HT-29 (cell line): ENCODE results near the gene RTEL1. TPM values are rescaled to one million over a fixed set of nuclear protein-coding genes. Genes with fewer than 3 reads are reported as not detected.
"Not testable (repeated sequence)": the region's sequence is repeated elsewhere in the genome, so short reads cannot be mapped to it uniquely, and the experiment has no call there.

Source experiments
- DNase-seq: peaks from one replicate; pipeline ENCODE4 v3.0.0-alpha.2; 2015; ENCODE audit warnings: low spot score
- total RNA-seq: library from RNA; depleted of rRNA; stranded (reverse); fragments of >200 nt; shearing (Covaris generic); gene quantifications from 2 replicates; pipeline ENCODE4 v1.2.3, GENCODE V29; 2014

Gene RTEL1
- total RNA-seq, 1 experiment from 2014 or later = 55.1 TPM

- DNase-seq = no peak
Observed at GRCh38 chr20:63708301-63709148, 50.4 kb downstream of the RTEL1 start.

- no peak for DNase-seq
Observed at GRCh38 chr20:63709149-63709527, 51.0 kb downstream of the RTEL1 start.

GRCh38 chr20:63711085-63711645 is 53.1 kb downstream of the RTEL1 start:
- DNase-seq = no peak

- no peak for DNase-seq
Observed at GRCh38 chr20:63712191-63712590, 54.1 kb downstream of the RTEL1 start.

GRCh38 chr20:63714858-63715257 is 56.7 kb downstream of the RTEL1 start:
- DNase-seq = no peak

GRCh38 chr20:63718996-63719395 is 60.9 kb downstream of the RTEL1 start:
- DNase-seq = no peak

- not testable (repeated sequence) for DNase-seq
Observed at GRCh38 chr20:63722967-63723622, 65.0 kb downstream of the RTEL1 start.

GRCh38 chr20:63730189-63730733 is 72.1 kb downstream of the RTEL1 start:
- DNase-seq = not testable (repeated sequence)

GRCh38 chr20:63731410-63731809 is 73.3 kb downstream of the RTEL1 start:
- DNase-seq = no peak

GRCh38 chr20:63732118-63733095 is 74.3 kb downstream of the RTEL1 start:
- no peak for DNase-seq

GRCh38 chr20:63733117-63733516 is 75.0 kb downstream of the RTEL1 start:
- DNase-seq = no peak

GRCh38 chr20:63733579-63734081 is 75.5 kb downstream of the RTEL1 start:
- DNase-seq = no peak

GRCh38 chr20:63734111-63734945 is 76.2 kb downstream of the RTEL1 start:
- no peak for DNase-seq

GRCh38 chr20:63734946-63735858 is 77.1 kb downstream of the RTEL1 start:
- no peak for DNase-seq

- peak; percentile 91 for DNase-seq
Observed at GRCh38 chr20:63735859-63736718, 78.0 kb downstream of the RTEL1 start, which contains the start of gene LIME1. Gene LIME1 (plus strand): TSS chr20:63736664. CDS start chr20:63737550, 886 bp downstream.

- peak; percentile 77 for DNase-seq
Observed at GRCh38 chr20:63736893-63737694, 79.0 kb downstream of the RTEL1 start.

- no peak for DNase-seq
Observed at GRCh38 chr20:63737695-63737944, 79.5 kb downstream of the RTEL1 start.
